GM23338 (cell line): Measurements from ENCODE around the gene ZC2HC1B. TPM values are rescaled to one million over a fixed set of nuclear protein-coding genes. Genes with fewer than 3 reads are reported as not detected.

Experiments used
- ATAC-seq: fragments of 200-7000 bp; cut with Tn5 transposase; 3 replicates; pipeline ENCODE4 v1.9.1; 2020
- DNase-seq: peaks from one replicate; pipeline ENCODE4 v3.0.0-alpha.2; 2015; ENCODE audit warnings: low spot score
- H2AFZ ChIP-seq: fragments of 200-600 bp; sonication (generic); 2 replicates; pipeline ENCODE4 v1.8.0; 2016; ENCODE audit warnings: antibody characterized with exemption, mild to moderate bottlenecking, moderate library complexity
- H3F3A ChIP-seq: fragments of 200-600 bp; sonication (generic); replicated peaks from 2 replicates; pipeline ENCODE4 v1.8.0; 2017; ENCODE audit warnings: antibody characterized with exemption, mixed run types, low read depth
- H3K27ac ChIP-seq: fragments of 200-600 bp; sonication (generic); 2 replicates; pipeline ENCODE4 v1.6.1; 2016; ENCODE audit warnings: low read depth
- H3K27me3 ChIP-seq: fragments of 200-600 bp; sonication (generic); 2 replicates; pipeline ENCODE4 v1.8.0; 2016; ENCODE audit warnings: mild to moderate bottlenecking, mixed run types, moderate library complexity; ENCODE audit not compliant: insufficient read depth
- H3K36me3 ChIP-seq: fragments of 200-600 bp; sonication (generic); 2 replicates; pipeline ENCODE4 v1.8.0; 2016; ENCODE audit warnings: mild to moderate bottlenecking; ENCODE audit not compliant: insufficient read depth
- H3K4me1 ChIP-seq: fragments of 200-600 bp; sonication (generic); 2 replicates; pipeline ENCODE4 v1.8.0; 2016; ENCODE audit warnings: mild to moderate bottlenecking, moderate library complexity; ENCODE audit not compliant: insufficient read depth
- H3K4me2 ChIP-seq: fragments of 200-600 bp; sonication (generic); 2 replicates; pipeline ENCODE4 v1.7.1; 2017; ENCODE audit warnings: mixed run types
- H3K4me3 ChIP-seq: fragments of 200-600 bp; sonication (generic); 2 replicates; pipeline ENCODE4 v1.6.1; 2016; ENCODE audit warnings: mixed run types
- H3K79me2 ChIP-seq: fragments of 200-600 bp; sonication (generic); replicated peaks from 2 replicates; pipeline ENCODE4 v1.8.0; 2017; ENCODE audit warnings: mild to moderate bottlenecking; ENCODE audit not compliant: insufficient read depth
- H3K9me2 ChIP-seq: fragments of 200-600 bp; sonication (generic); 2 replicates; pipeline ENCODE4 v1.8.0; 2017; ENCODE audit not compliant: insufficient read depth
- H4K20me1 ChIP-seq: fragments of 200-600 bp; sonication (generic); replicated peaks from 2 replicates; pipeline ENCODE4 v1.8.0; 2017; ENCODE audit warnings: mild to moderate bottlenecking; ENCODE audit not compliant: insufficient read depth
- H3K27ac Mint-ChIP-seq: 2 replicates; pipeline ENCODE4 v1.8.0; 2020; ENCODE audit warnings: inconsistent platforms, mild to moderate bottlenecking, moderate library complexity, mixed read lengths
- H3K27me3 Mint-ChIP-seq: 3 replicates; pipeline ENCODE4 v1.8.0; 2022; ENCODE audit warnings: low read depth, mild to moderate bottlenecking, moderate library complexity, mixed read lengths, inconsistent platforms; ENCODE audit not compliant: insufficient read depth, poor library complexity
- H3K36me3 Mint-ChIP-seq: 3 replicates; pipeline ENCODE4 v1.8.0; 2021; ENCODE audit warnings: low read depth, mild to moderate bottlenecking, inconsistent platforms, moderate library complexity, mixed read lengths
- H3K4me1 Mint-ChIP-seq: 3 replicates; pipeline ENCODE4 v1.8.0; 2020; ENCODE audit warnings: mild to moderate bottlenecking, inconsistent platforms, mixed read lengths
- H3K4me3 Mint-ChIP-seq: 3 replicates; pipeline ENCODE4 v1.8.0; 2021; ENCODE audit warnings: moderate library complexity, mild to moderate bottlenecking, inconsistent platforms, mixed read lengths
- H3K9me3 Mint-ChIP-seq: 3 replicates; pipeline ENCODE4 v1.8.0; 2020; ENCODE audit warnings: moderate library complexity, mild to moderate bottlenecking, inconsistent platforms, mixed read lengths
- ETS1 ChIP-seq: IDR thresholded peaks from 2 replicates; pipeline ENCODE4 v1.6.1; 2016; ENCODE audit warnings: antibody characterized with exemption
- EZH2phosphoT487 ChIP-seq: fragments of 200-600 bp; sonication (generic); IDR thresholded peaks from one replicate; pipeline ENCODE4 v1.8.1; 2018; ENCODE audit warnings: antibody characterized with exemption; ENCODE audit not compliant: unreplicated experiment
- JUNB ChIP-seq: IDR thresholded peaks from one replicate; pipeline ENCODE4 v1.6.1; 2016; ENCODE audit warnings: antibody characterized with exemption; ENCODE audit not compliant: unreplicated experiment
- NANOG ChIP-seq: IDR thresholded peaks from 2 replicates; pipeline ENCODE4 v1.6.1; 2016; ENCODE audit warnings: antibody characterized with exemption, borderline replicate concordance
- POLR2AphosphoS5 ChIP-seq: IDR thresholded peaks from 2 replicates; pipeline ENCODE4 v1.6.1; 2016; ENCODE audit warnings: antibody characterized with exemption, low read depth
- REST ChIP-seq: IDR thresholded peaks from one replicate; pipeline ENCODE4 v1.6.1; 2018; ENCODE audit warnings: antibody characterized with exemption; ENCODE audit not compliant: unreplicated experiment
- STAT1 ChIP-seq: IDR thresholded peaks from one replicate; pipeline ENCODE4 v1.6.1; 2016; ENCODE audit warnings: antibody characterized with exemption; ENCODE audit not compliant: unreplicated experiment
- ZNF114 ChIP-seq: fragments of 250-450 bp; sonication (Bioruptor Pico); IDR thresholded peaks from 2 replicates; pipeline ENCODE4 v1.5.0; 2020; ENCODE audit warnings: mild to moderate bottlenecking, moderate library complexity
- ZNF331 ChIP-seq: fragments of 250-450 bp; sonication (Bioruptor Pico); IDR thresholded peaks from 2 replicates; pipeline ENCODE4 v1.5.0; 2020; ENCODE audit warnings: low read depth, mild to moderate bottlenecking, moderate library complexity
- polyA plus RNA-seq: library from polyadenylated mRNA; unstranded; fragments of >200 nt; fragmentation: Nextera tagmentation; extraction: Ambion mirVana; gene quantifications from 2 replicates; pipeline ENCODE4 v1.2.1, GENCODE V29; 2016
- total RNA-seq: library from RNA; depleted of rRNA; stranded (reverse); fragments of >200 nt; shearing (Covaris generic); gene quantifications from 2 replicates; pipeline ENCODE4 v1.2.3, GENCODE V29; 2014

The ZC2HC1B gene
- total and polyA plus RNA-seq, 2 experiments from 2014 or later: not detected

- DNase-seq (no peak), ATAC-seq (peak; percentile 71)
- H3K9me3 Mint-ChIP-seq: peaks cover 9% of the 10 kb centered on the region
- peaks cover 11% of the 10 kb centered on the region; the same call in 2 of the 3 replicates for H3K36me3 Mint-ChIP-seq
- TF ChIP-seq JUNB: no peak
- TF ChIP-seq ZNF331: no peak
- TF ChIP-seq ETS1: no peak
- no peak for TF ChIP-seq EZH2phosphoT487
- no peak for TF ChIP-seq REST
- H3K27me3 ChIP-seq: peaks cover 46% of the 10 kb centered on the region
- no peaks in the 10 kb centered on the region for H3F3A ChIP-seq
- no peaks in the 10 kb centered on the region for H3K79me2 ChIP-seq
- H3K27ac ChIP-seq: no peak overlapping the region
- no peaks in the 10 kb centered on the region for H4K20me1 ChIP-seq
- H3K4me1 Mint-ChIP-seq: peaks cover 13% of the 10 kb centered on the region
- H3K9me2 ChIP-seq: 0 out of 2 replicates have a peak, but pooled peaks cover 3% of the 10 kb centered on the region
- peak overlapping the region; percentile 26; the same call in 1 of the 2 replicates for H3K4me2 ChIP-seq
- H3K27me3 Mint-ChIP-seq: peaks cover 7% of the 10 kb centered on the region
- H3K27ac Mint-ChIP-seq: no peak overlapping the region
- no peak overlapping the region for H3K4me3 ChIP-seq
- peaks cover 14% of the 10 kb centered on the region for H3K4me1 ChIP-seq
- no peak overlapping the region for H2AFZ ChIP-seq
- H3K4me3 Mint-ChIP-seq: no peak overlapping the region
- no peaks in the 10 kb centered on the region for H3K36me3 ChIP-seq
Observed at GRCh38 chr6:143948208-143948607, 83.9 kb downstream of the ZC2HC1B start.

- H3K27me3 Mint-ChIP-seq: peaks cover 7% of the 10 kb centered on the region
- ATAC-seq: no peak
- TF ChIP-seq ZNF114 (CRISPR knock-in tag) (no peak), NANOG (no peak), POLR2AphosphoS5 (no peak), STAT1 (no peak), REST (no peak)
Observed at GRCh38 chr6:143949535-143949934, 85.3 kb downstream of the ZC2HC1B start.

More at GRCh38 chr6:143949535-143949934, 85.3 kb downstream of the ZC2HC1B start:
- H3K27me3 ChIP-seq: peaks cover 55% of the 10 kb centered on the region
- H3K4me3 ChIP-seq: no peak overlapping the region
- peaks cover 17% of the 10 kb centered on the region for H3K4me1 ChIP-seq
- Mint-ChIP-seq H3K4me3 (no peak overlapping the region), H3K27ac (no peak overlapping the region), H3K9me3 (peaks cover 9% of the 10 kb centered on the region), H3K36me3 (peaks cover 11% of the 10 kb centered on the region; the same call in 2 of the 3 replicates), H3K4me1 (peaks cover 14% of the 10 kb centered on the region)
- no peak overlapping the region for H3K4me2 ChIP-seq
- no peak overlapping the region for H3K27ac ChIP-seq
- H2AFZ ChIP-seq: no peak overlapping the region
- 0 out of 2 replicates have a peak, but pooled peaks cover 3% of the 10 kb centered on the region for H3K9me2 ChIP-seq
- H3K36me3 ChIP-seq: no peaks in the 10 kb centered on the region
- no peaks in the 10 kb centered on the region for H3F3A ChIP-seq
- no peak for DNase-seq
- H3K79me2 ChIP-seq: no peaks in the 10 kb centered on the region
- H4K20me1 ChIP-seq: no peaks in the 10 kb centered on the region
